ENCODE results near the gene LRFN3. TPM values are rescaled to one million over a fixed set of nuclear protein-coding genes. Genes with fewer than 3 reads are reported as not detected.

Gene LRFN3
- total and polyA plus RNA-seq, 2 of the 4 experiments (the other 2 are of a cell fraction) = 0.36 to 4.8 TPM

DNA sequence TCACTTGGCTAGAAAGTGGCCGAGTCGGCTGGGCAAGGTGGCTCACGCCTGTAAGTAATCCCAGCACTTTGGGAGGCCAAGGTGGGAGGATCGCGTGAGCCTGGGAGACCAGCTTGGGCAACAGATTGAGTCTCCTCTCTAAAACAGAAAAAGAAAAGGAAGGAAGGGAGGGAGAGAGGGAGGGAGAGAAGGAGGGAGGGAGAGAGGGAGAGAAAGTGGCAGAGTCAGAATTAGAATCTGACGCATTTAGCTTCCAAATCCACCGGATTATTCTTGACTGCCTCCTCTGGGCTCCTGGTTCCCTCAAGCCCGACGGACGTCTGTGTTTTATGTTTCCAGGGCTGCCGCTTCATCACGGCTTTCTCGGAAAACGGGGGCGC, 22.5 kb downstream of the LRFN3 start:
- Histone ChIP-seq H3K9me3 (ENCODE audit: control insufficient read depth, insufficient read depth, low read length) (peaks cover 2% of the 10 kb centered on the region), H2BK120ac (ENCODE audit: low read depth, low read length) (no peak overlapping the region), H3K27me3 (ENCODE audit: control insufficient read depth, insufficient read depth, low read length) (peaks cover 36% of the 10 kb centered on the region), H3K79me1 (ENCODE audit: low read depth in 1 of 2, low read length in 2 of 2) (no peaks in the 10 kb centered on the region), H4K8ac (ENCODE audit: low read depth in 2 of 2, low read length in 2 of 2) (no peak overlapping the region), H2AK5ac (ENCODE audit: low read depth, low read length) (no peak overlapping the region), H3K4me2 (ENCODE audit: low read depth, low read length) (no peak overlapping the region), H2BK5ac (ENCODE audit: low read depth, low read length, poor library complexity, severe bottlenecking) (no peak overlapping the region), H3K18ac (ENCODE audit: low read depth, low read length) (no peak overlapping the region), H4K91ac (ENCODE audit: insufficient read depth, low read depth, low read length) (no peak overlapping the region), H3K27ac (ENCODE audit: insufficient read depth, low read length) (no peak overlapping the region), H4K5ac (ENCODE audit: low read depth, low read length) (no peak overlapping the region), H4K20me1 (ENCODE audit: insufficient read depth, low read length) (no peaks in the 10 kb centered on the region), H2BK15ac (ENCODE audit: low read depth, low read length) (no peak overlapping the region), H3K14ac (replicated peaks; ENCODE audit: low read depth, low read length) (no peak overlapping the region), H3K4me3 (ENCODE audit: insufficient read depth, low read depth, low read length) (no peak overlapping the region), H2AFZ (replicated peaks; ENCODE audit: low read length, poor library complexity) (peak overlapping the region; percentile 65), H3K56ac (ENCODE audit: extremely low read depth, insufficient read depth, low read length) (no peak overlapping the region), H3K36me3 (ENCODE audit: control insufficient read depth, insufficient read depth, low read length) (no peaks in the 10 kb centered on the region), H3K4me1 (ENCODE audit: control insufficient read depth, insufficient read depth, low read length) (no peaks in the 10 kb centered on the region), H3K4ac (ENCODE audit: low read depth, low read length) (no peak overlapping the region), H3K23ac (ENCODE audit: low read depth, low read length) (no peak overlapping the region), H2BK20ac (ENCODE audit: low read depth, low read length) (no peak overlapping the region), H3K9me1 (ENCODE audit: insufficient read depth, low read length) (no peaks in the 10 kb centered on the region), H2AK9ac (replicated peaks; ENCODE audit: low read depth, low read length, poor library complexity) (no peak overlapping the region), H3K9ac (ENCODE audit: low read depth, low read length) (no peak overlapping the region)
- POLR2A ChIA-PET (ENCODE audit: unreplicated experiment) = no interaction called here
- TF ChIP-seq RCOR1 (IDR thresholded peaks at IDR 0.05; ENCODE audit: insufficient replicate concordance, low read length) (no peak), CHD1 (IDR thresholded peaks at IDR 0.05; ENCODE audit: low read depth, low read length) (no peak), MXI1 (IDR thresholded peaks at IDR 0.05; ENCODE audit: borderline replicate concordance, low read depth, low read length) (no peak), CEBPB (IDR thresholded peaks at IDR 0.05; ENCODE audit: low read depth, low read length) (no peak), MAZ (IDR thresholded peaks at IDR 0.05; ENCODE audit: borderline replicate concordance, low read depth, low read length) (no peak), RFX5 (IDR thresholded peaks at IDR 0.05; ENCODE audit: low read depth, low read length) (no peak), FOS (IDR thresholded peaks at IDR 0.05; ENCODE audit: low read depth, low read length) (no peak), NFE2L2 (IDR thresholded peaks at IDR 0.05; ENCODE audit: low read depth, low read length) (no peak), SMC3 (IDR thresholded peaks at IDR 0.05; ENCODE audit: low read depth, low read length) (no peak)
- TF ChIP-seq, protein P1, sequence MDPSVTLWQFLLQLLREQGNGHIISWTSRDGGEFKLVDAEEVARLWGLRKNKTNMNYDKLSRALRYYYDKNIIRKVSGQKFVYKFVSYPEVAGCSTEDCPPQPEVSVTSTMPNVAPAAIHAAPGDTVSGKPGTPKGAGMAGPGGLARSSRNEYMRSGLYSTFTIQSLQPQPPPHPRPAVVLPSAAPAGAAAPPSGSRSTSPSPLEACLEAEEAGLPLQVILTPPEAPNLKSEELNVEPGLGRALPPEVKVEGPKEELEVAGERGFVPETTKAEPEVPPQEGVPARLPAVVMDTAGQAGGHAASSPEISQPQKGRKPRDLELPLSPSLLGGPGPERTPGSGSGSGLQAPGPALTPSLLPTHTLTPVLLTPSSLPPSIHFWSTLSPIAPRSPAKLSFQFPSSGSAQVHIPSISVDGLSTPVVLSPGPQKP (IDR thresholded peaks at IDR 0.05; ENCODE audit: borderline replicate concordance, low read depth, low read length) = no peak
- TF ChIP-seq, protein P2, sequence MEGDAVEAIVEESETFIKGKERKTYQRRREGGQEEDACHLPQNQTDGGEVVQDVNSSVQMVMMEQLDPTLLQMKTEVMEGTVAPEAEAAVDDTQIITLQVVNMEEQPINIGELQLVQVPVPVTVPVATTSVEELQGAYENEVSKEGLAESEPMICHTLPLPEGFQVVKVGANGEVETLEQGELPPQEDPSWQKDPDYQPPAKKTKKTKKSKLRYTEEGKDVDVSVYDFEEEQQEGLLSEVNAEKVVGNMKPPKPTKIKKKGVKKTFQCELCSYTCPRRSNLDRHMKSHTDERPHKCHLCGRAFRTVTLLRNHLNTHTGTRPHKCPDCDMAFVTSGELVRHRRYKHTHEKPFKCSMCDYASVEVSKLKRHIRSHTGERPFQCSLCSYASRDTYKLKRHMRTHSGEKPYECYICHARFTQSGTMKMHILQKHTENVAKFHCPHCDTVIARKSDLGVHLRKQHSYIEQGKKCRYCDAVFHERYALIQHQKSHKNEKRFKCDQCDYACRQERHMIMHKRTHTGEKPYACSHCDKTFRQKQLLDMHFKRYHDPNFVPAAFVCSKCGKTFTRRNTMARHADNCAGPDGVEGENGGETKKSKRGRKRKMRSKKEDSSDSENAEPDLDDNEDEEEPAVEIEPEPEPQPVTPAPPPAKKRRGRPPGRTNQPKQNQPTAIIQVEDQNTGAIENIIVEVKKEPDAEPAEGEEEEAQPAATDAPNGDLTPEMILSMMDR (conservative IDR thresholded peaks at IDR 0.05; ENCODE audit: low read depth, low read length) = no peak
- WGBS, 2 experiments (ENCODE audit: extremely low coverage in 2 of 2, insufficient read length in 1 of 2) = 33% methylated on average over 12 of the region's 15 CpGs; no CpG with 5 or more reads in 1 of the 2 experiments
- CTCF ChIA-PET = interaction anchor here (1.6 kb wide), 1 partner anchor 11 kb away, joined by 3 read pairs; no protein-coding TSS in a partner anchor
- dilution Hi-C loops (cut with HindIII; ENCODE audit: low sequenced_read_pairs, unreplicated experiment) (no loop called here), intact Hi-C loops (cut with micrococcal nuclease) (no loop called here), in situ Hi-C loops (cut with MboI; ENCODE audit: low sequenced_read_pairs) (no loop called here)
- BruUV-seq (replicated peaks) = no TSS peak
- no peak for DNase-seq
- no peak for ATAC-seq (ENCODE audit: low read depth)
